ENCODE data around the gene CCDC171. TPM values are rescaled to one million over a fixed set of nuclear protein-coding genes. Genes with fewer than 3 reads are reported as not detected.
"Not testable (repeated sequence)": the region's sequence is repeated elsewhere in the genome, so short reads cannot be mapped to it uniquely, and the experiment has no call there.

CCDC171 gene
- total and polyA plus RNA-seq, 12 donors = 0.29 to 2.4 (median 1.6) TPM

- Histone ChIP-seq H3K36me3 (peaks cover 0 to 4% (median 0%) of the 10 kb centered on the region in 9 donors), H3K4me3 (no peak overlapping the region), H3K9me3 (no peaks in the 10 kb centered on the region), H3K27me3 (no peaks in the 10 kb centered on the region), H3K27ac (no peak overlapping the region), H3K4me1 (no peaks in the 10 kb centered on the region)
- DNase-seq (no peak), ATAC-seq (no peak)
- TF ChIP-seq, protein P1, sequence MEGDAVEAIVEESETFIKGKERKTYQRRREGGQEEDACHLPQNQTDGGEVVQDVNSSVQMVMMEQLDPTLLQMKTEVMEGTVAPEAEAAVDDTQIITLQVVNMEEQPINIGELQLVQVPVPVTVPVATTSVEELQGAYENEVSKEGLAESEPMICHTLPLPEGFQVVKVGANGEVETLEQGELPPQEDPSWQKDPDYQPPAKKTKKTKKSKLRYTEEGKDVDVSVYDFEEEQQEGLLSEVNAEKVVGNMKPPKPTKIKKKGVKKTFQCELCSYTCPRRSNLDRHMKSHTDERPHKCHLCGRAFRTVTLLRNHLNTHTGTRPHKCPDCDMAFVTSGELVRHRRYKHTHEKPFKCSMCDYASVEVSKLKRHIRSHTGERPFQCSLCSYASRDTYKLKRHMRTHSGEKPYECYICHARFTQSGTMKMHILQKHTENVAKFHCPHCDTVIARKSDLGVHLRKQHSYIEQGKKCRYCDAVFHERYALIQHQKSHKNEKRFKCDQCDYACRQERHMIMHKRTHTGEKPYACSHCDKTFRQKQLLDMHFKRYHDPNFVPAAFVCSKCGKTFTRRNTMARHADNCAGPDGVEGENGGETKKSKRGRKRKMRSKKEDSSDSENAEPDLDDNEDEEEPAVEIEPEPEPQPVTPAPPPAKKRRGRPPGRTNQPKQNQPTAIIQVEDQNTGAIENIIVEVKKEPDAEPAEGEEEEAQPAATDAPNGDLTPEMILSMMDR (IDR thresholded peaks at IDR 0.05) = no peak
- intact Hi-C loops (cut with DNase I) = no loop called here
- WGBS, 2 donors = 91 to 98% methylated on average over 3 of the region's 3 CpGs
Measured at GRCh38 chr9:15584379-15584778, 31.5 kb downstream of the CCDC171 start.

DNA sequence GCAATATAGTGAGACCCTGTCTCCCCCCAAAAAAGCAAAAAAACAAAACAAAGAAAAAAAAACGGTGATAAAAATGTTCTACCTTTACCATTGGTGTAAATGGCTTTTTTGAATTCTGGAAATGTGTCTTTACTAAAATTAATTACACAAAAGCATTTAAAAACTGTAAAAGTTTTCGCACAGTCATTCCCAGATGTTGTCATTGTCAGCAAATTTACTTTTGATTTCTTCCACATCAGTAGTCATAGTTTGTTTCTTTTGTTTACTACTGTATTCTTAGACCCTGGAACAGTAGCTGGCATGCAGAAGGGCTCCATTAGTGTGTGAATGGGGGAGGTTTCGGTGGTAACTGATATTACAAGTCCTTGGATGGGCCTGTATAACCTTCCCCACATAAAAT is 39.5 kb downstream of the CCDC171 start:
- 88 to 95% methylated on average over 3 of the region's 3 CpGs for WGBS, 2 donors
- ATAC-seq (no peak), DNase-seq (no peak)
- no peak overlapping the region for H3K27ac ChIP-seq
- TF ChIP-seq, protein P1 (IDR thresholded peaks at IDR 0.05) = no peak
- no peaks in the 10 kb centered on the region for H3K27me3 ChIP-seq
- no peaks in the 10 kb centered on the region for H3K4me1 ChIP-seq
- peaks cover 0 to 12% (median 0%) of the 10 kb centered on the region in 11 donors for H3K9me3 ChIP-seq
- no peak overlapping the region for H3K4me3 ChIP-seq
- peaks cover 0 to 3% (median 0%) of the 10 kb centered on the region in 9 donors for H3K36me3 ChIP-seq
- intact Hi-C loops (cut with DNase I) = no loop called here

- intact Hi-C loops (cut with DNase I); ATAC-seq; H3K27me3 ChIP-seq; H3K27ac ChIP-seq; H3K36me3 ChIP-seq; DNase-seq; H3K4me3 ChIP-seq; H3K4me1 ChIP-seq: not testable (repeated sequence)
- peaks cover 0 to 18% (median 0%) of the 10 kb centered on the region in 11 donors for H3K9me3 ChIP-seq
- 85 to 93% methylated on average over 1 of the region's 1 CpG for WGBS, 2 donors
Measured at GRCh38 chr9:15592940-15593339, 40.1 kb downstream of the CCDC171 start.

DNA sequence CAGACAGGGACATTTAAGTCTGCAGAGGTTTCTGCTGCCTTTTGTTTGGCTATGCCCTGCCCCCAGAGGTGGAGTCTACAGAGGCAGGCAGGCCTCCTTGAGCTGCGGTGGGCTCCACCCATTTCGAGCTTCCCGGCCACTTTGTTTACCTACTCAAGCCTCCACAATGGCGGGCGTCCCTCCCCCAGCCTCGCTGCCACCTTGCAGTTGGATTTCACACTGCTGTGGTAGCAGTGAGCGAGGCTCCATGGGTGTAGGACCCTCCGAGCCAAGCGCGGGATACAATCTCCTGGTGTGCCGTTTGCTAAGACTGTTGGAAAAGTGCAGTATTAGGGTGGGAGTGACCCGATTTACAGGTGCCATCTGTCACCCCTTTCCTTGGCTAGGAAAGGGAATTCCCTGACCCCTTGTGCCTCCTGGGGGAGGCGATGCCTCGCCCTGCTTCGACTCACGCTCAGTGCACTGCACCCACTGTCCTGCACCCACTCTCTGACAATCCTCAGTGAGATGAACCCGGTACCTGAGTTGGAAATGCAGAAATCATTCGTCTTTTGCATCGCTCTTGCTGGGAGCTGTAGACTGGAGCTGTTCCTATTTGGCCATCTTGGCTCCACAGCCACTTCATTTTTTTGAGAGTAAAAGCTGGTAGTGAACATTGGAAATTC is 48.0 kb downstream of the CCDC171 start:
- intact Hi-C loops (cut with DNase I) = loop anchor here in 6 of 10 donors (10.0 kb wide), 5 partner anchors 96 to 496 kb away; no protein-coding TSS in a partner anchor
- not testable (repeated sequence) for H3K4me3 ChIP-seq, H3K4me1 ChIP-seq, ATAC-seq, H3K36me3 ChIP-seq, DNase-seq, H3K27ac ChIP-seq, H3K27me3 ChIP-seq
- peaks cover 0 to 13% (median 0%) of the 10 kb centered on the region in 11 donors for H3K9me3 ChIP-seq
- WGBS, 2 donors = 94 to 95% methylated on average over 19 of the region's 19 CpGs

- 33 to 38% methylated on average over 2 of the region's 2 CpGs for WGBS, 2 donors
- Histone ChIP-seq H3K4me3 (no peak overlapping the region), H3K27me3 (no peaks in the 10 kb centered on the region), H3K9me3 (no peaks in the 10 kb centered on the region), H3K27ac (no peak overlapping the region), H3K4me1 (no peaks in the 10 kb centered on the region), H3K36me3 (no peaks in the 10 kb centered on the region)
- TF ChIP-seq, protein P1 (IDR thresholded peaks at IDR 0.05) = peak; percentile 66 to 87 (median 77)
- DNase-seq = peak in 1 of 2 donors; percentile 5
- peak in 2 of 8 donors; percentile 52 to 56 for ATAC-seq
- intact Hi-C loops (cut with DNase I) = loop anchor here in 9 of 10 donors (2.0 to 10.0 kb wide), 10 partner anchors 55 to 502 kb away; partner anchors contain the start of gene CCDC171 (in 2 of the 9)
Measured at GRCh38 chr9:15606643-15607472, 54.0 kb downstream of the CCDC171 start.
